LNCaP clone FGC (cell line): ENCODE results near the gene RPL10A.

ENCODE experiments used
- DNase-seq: peaks from one replicate; pipeline ENCODE4 v3.0.0-alpha.2; 2011; ENCODE audit warnings: low read depth
- H3K4me3 ChIP-seq: 2 replicates; pipeline ENCODE4 v1.5.1; 2011; ENCODE audit warnings: mild to moderate bottlenecking, low read depth, low read length, control low read depth
- CTCF ChIP-seq: IDR thresholded peaks from 2 replicates; pipeline ENCODE4 v1.5.1; 2012; ENCODE audit warnings: mild to moderate bottlenecking; ENCODE audit not compliant: control insufficient read depth, insufficient read depth; ENCODE audit errors: extremely low read depth

RPL10A gene

GRCh38 chr6:35461270-35461669, 6.9 kb upstream of the RPL10A start:
- no peak for DNase-seq
- TF ChIP-seq CTCF = no peak

GRCh38 chr6:35463292-35463691, 4.9 kb upstream of the RPL10A start:
- H3K4me3 ChIP-seq = no peak overlapping the region
- TF ChIP-seq CTCF = no peak
- DNase-seq = no peak

More at GRCh38 chr6:35461270-35461669, 6.9 kb upstream of the RPL10A start:
- H3K4me3 ChIP-seq = no peak overlapping the region

GRCh38 chr6:35465646-35466045, 2.6 kb upstream of the RPL10A start:
- H3K4me3 ChIP-seq = no peak overlapping the region
- TF ChIP-seq CTCF = no peak

GRCh38 chr6:35468980-35469750, 964 bp downstream of the RPL10A start:
- no peak for TF ChIP-seq CTCF
- DNase-seq = no peak

More at GRCh38 chr6:35465646-35466045, 2.6 kb upstream of the RPL10A start:
- no peak for DNase-seq

DNA sequence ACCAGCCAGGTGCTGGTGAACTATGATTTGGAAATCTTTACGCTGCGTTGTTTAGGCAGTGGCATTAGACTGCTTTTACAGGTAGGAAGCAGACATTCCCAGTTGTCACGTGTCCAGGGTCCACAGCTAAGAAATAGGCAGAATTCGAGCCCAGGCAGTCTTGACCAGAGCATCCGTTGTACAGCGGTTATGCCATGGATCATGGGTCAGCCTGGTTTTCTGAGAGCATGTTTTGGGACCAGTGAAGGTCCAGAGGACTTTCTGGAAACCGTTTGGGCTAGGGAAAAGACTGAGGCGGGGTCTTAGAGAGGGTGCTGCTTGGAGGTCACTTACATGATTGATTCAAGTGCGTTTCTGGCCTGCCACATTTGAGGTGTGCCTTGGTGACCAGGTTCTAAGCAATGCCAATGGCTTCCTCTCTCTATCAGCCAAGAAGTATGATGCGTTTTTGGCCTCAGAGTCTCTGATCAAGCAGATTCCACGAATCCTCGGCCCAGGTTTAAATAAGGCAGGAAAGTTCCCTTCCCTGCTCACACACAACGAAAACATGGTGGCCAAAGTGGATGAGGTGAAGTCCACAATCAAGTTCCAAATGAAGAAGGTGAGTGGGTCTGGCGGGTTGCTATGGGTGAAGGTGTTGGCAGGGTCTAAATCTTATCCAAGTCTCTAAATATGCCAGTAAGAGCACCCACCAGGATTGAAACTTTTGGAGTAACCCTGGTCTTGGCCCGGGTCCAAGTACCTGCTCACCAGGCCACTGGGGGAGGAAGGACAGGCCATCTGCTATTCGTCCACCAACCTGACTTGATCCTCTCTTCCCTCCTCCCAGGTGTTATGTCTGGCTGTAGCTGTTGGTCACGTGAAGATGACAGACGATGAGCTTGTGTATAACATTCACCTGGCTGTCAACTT, 1.8 kb downstream of the RPL10A start:
- peak overlapping the region; percentile 98 for H3K4me3 ChIP-seq
- peak; percentile 68 for DNase-seq
- TF ChIP-seq CTCF = no peak

More at GRCh38 chr6:35468980-35469750, 964 bp downstream of the RPL10A start:
- peak overlapping the region; percentile 98 for H3K4me3 ChIP-seq

- no peak for DNase-seq
- no peak overlapping the region for H3K4me3 ChIP-seq
- TF ChIP-seq CTCF = no peak
Observed at GRCh38 chr6:35470663-35471120, 2.5 kb downstream of the RPL10A start.
